DND-41 (cell line): ENCODE measurements around the gene CDC14C.

Source experiments
- CTCF ChIP-seq: IDR thresholded peaks from 2 replicates; pipeline ENCODE4 v1.5.1; 2012; ENCODE audit warnings: borderline replicate concordance, low read length, moderate library complexity, mild to moderate bottlenecking; ENCODE audit not compliant: poor library complexity, severe bottlenecking; ENCODE audit errors: extremely low read depth
- EZH2 ChIP-seq: IDR thresholded peaks from 3 replicates; pipeline ENCODE4 v1.6.1; 2012; ENCODE audit warnings: borderline replicate concordance, low read depth, mild to moderate bottlenecking, moderate library complexity, low read length, inconsistent platforms; ENCODE audit not compliant: severe bottlenecking

- TF ChIP-seq CTCF: no peak
- no peak for TF ChIP-seq EZH2
Measured at GRCh38 chr7:48932126-48932910, 8.0 kb downstream of the CDC14C start.
